Brain microvascular endothelial cell (primary cell): Measurements from ENCODE around the gene ROR1.

Source experiments
- DNase-seq: peaks from one replicate; pipeline ENCODE4 v3.0.0-alpha.2; 2020
- H3K27ac ChIP-seq: fragments of 250-450 bp; sonication (Bioruptor Pico); 2 replicates; pipeline ENCODE4 v1.5.1; 2020; ENCODE audit warnings: mild to moderate bottlenecking, moderate library complexity
- H3K27me3 ChIP-seq: fragments of 250-450 bp; sonication (Bioruptor Pico); replicated peaks from 2 replicates; pipeline ENCODE4 v1.5.1; 2020; ENCODE audit warnings: mild to moderate bottlenecking
- H3K36me3 ChIP-seq: fragments of 250-450 bp; sonication (Bioruptor Pico); replicated peaks from 2 replicates; pipeline ENCODE4 v1.5.1; 2020; ENCODE audit warnings: mild to moderate bottlenecking
- H3K4me3 ChIP-seq: 2 replicates; pipeline ENCODE4 v1.5.1; 2011; ENCODE audit warnings: low read depth, mild to moderate bottlenecking, control low read depth, low read length, moderate library complexity
- in situ Hi-C: cut with HindIII; loops from 2 replicates; pipeline ENCODE4 v1.10.0; 2017; ENCODE audit warnings: low sequenced_read_pairs, low pct_ligation_motif_present
- TF ChIP-seq, protein P1 (sequence below): IDR thresholded peaks from 2 replicates; pipeline ENCODE4 v1.5.1; 2011; ENCODE audit warnings: low read depth, mild to moderate bottlenecking, moderate library complexity, low read length, control low read depth, inconsistent platforms; ENCODE audit errors: missing control alignments

The ROR1 gene

DNA sequence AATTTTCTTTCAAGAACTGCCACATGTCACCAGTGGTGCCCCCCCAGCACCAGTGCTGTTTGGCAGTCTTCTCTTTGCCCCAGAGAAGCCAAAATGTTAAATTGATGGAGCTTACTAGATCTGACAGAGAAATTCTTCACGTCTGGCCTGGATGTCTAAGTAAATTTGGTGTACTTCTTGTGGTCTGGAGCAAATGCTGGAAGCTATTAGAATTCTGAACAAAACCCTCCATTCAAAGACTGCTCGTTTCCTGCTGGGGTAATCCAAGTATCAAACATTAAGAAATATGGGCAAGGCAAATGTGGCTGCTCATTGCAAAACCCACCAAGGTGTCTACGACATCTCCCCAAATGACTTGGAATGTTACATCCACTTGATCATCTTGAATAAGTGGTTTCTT, 92.3 kb downstream of the ROR1 start:
- H3K27ac ChIP-seq: no peak overlapping the region
- H3K36me3 ChIP-seq: no peaks in the 10 kb centered on the region
- in situ Hi-C loops: no loop called here
- TF ChIP-seq, protein P1, sequence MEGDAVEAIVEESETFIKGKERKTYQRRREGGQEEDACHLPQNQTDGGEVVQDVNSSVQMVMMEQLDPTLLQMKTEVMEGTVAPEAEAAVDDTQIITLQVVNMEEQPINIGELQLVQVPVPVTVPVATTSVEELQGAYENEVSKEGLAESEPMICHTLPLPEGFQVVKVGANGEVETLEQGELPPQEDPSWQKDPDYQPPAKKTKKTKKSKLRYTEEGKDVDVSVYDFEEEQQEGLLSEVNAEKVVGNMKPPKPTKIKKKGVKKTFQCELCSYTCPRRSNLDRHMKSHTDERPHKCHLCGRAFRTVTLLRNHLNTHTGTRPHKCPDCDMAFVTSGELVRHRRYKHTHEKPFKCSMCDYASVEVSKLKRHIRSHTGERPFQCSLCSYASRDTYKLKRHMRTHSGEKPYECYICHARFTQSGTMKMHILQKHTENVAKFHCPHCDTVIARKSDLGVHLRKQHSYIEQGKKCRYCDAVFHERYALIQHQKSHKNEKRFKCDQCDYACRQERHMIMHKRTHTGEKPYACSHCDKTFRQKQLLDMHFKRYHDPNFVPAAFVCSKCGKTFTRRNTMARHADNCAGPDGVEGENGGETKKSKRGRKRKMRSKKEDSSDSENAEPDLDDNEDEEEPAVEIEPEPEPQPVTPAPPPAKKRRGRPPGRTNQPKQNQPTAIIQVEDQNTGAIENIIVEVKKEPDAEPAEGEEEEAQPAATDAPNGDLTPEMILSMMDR: no peak
- no peak overlapping the region for H3K4me3 ChIP-seq
- no peak for DNase-seq
- H3K27me3 ChIP-seq: no peaks in the 10 kb centered on the region

GRCh38 chr1:63867429-63868176, 93.8 kb downstream of the ROR1 start:
- H3K4me3 ChIP-seq: no peak overlapping the region
- H3K27me3 ChIP-seq: no peaks in the 10 kb centered on the region
- H3K36me3 ChIP-seq: no peaks in the 10 kb centered on the region
- no peak overlapping the region for H3K27ac ChIP-seq
- no peak for DNase-seq
- TF ChIP-seq, protein P1: no peak
- in situ Hi-C loops: no loop called here

DNA sequence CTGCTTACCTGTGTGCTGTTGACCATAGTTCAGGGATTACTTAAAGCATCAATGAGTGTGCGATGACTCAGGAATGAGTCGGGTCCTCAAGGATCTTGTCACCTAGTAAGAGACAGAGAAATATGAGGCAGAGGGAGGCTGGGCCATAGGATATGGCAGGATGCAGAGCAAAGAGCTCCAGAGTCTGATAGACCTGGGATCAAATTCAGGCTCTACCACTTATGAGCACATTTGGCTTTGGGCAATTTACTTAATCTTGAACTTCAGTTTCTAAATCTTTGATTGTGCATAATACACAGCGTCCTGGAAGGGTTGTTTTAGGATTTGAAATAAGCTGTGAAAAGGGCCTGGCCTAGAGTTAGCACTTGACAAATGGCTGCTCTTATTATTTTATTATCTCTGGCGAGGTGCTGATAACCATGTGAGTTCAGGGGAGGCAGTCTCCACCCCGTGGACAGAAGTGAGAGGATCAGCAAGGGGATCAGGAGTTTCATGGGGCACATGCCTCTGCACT, 94.5 kb downstream of the ROR1 start:
- no peaks in the 10 kb centered on the region for H3K27me3 ChIP-seq
- no peaks in the 10 kb centered on the region for H3K36me3 ChIP-seq
- TF ChIP-seq, protein P1: peak; percentile 17
- no peak for DNase-seq
- no peak overlapping the region for H3K27ac ChIP-seq
- H3K4me3 ChIP-seq: no peak overlapping the region
- in situ Hi-C loops: no loop called here

GRCh38 chr1:63870152-63870551, 96.3 kb downstream of the ROR1 start:
- Histone ChIP-seq H3K4me3 (no peak overlapping the region), H3K27me3 (no peaks in the 10 kb centered on the region), H3K36me3 (no peaks in the 10 kb centered on the region), H3K27ac (no peak overlapping the region)
- no peak for DNase-seq
- TF ChIP-seq, protein P1: peak; percentile 19
- in situ Hi-C loops: no loop called here

DNA sequence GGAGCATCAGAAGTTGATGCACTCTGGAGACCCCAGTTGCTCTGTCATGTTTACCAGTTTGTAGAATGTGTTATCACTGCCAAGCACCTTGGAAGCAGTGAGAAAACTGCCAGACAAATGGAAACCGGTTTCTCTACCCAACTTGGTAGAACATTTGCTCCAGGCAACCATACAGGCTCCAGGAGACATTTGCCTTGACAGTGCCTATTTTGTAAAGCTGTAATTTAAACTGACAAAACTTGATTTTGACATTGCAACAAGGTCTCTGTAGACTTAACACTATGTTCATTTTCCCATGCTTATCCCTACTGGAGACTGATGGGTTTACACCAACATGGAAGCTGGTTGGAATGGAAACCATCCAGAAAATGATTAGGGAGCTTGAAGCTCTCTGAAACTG, 97.6 kb downstream of the ROR1 start:
- TF ChIP-seq, protein P1: no peak
- Histone ChIP-seq H3K36me3 (no peaks in the 10 kb centered on the region), H3K27ac (no peak overlapping the region), H3K27me3 (no peaks in the 10 kb centered on the region), H3K4me3 (no peak overlapping the region)
- no peak for DNase-seq
- in situ Hi-C loops: no loop called here
